Spleen (tissue), 11 donors: ENCODE measurements around the gene MAPK7. TPM values are rescaled to one million over a fixed set of nuclear protein-coding genes. Genes with fewer than 3 reads are reported as not detected.
A peak's percentile ranks its signal among the peaks of the same experiment; 100 is the strongest.

ENCODE experiments used
- DNase-seq: peaks from one replicate; pipeline ENCODE4 v3.0.0-alpha.2; 2020
- H3K27ac ChIP-seq, 8 donors: fragments of 200-600 bp; sonication (generic) in 7 of 8; 1 replicate in 4 of 8; 2 replicates in 4 of 8; pipeline versions ENCODE4 v1.5.0 to v1.8.0; 2016 to 2021; ENCODE audit warnings: inconsistent platforms in 4 of 8, mild to moderate bottlenecking in 4 of 8, moderate library complexity in 1 of 8
- H3K27me3 ChIP-seq, 7 donors: fragments of 200-600 bp; sonication (generic) in 6 of 7; replicated peaks in 1 of 7; 1 replicate in 4 of 7; 2 replicates in 3 of 7; pipeline versions ENCODE4 v1.5.0 to v1.8.0; 2016 to 2021; ENCODE audit warnings: inconsistent platforms in 3 of 7, mild to moderate bottlenecking in 1 of 7
- H3K36me3 ChIP-seq, 6 donors: fragments of 200-600 bp; sonication (generic) in 5 of 6; 1 replicate in 4 of 6; 2 replicates in 2 of 6; pipeline versions ENCODE4 v1.5.0 to v1.8.0; 2016 to 2021; ENCODE audit warnings: inconsistent platforms in 2 of 6
- H3K4me1 ChIP-seq, 6 donors: fragments of 200-600 bp; sonication (generic) in 5 of 6; 1 replicate in 3 of 6; 2 replicates in 3 of 6; pipeline versions ENCODE4 v1.5.0 to v1.8.0; 2016 to 2021; ENCODE audit warnings: inconsistent platforms in 3 of 6
- H3K4me3 ChIP-seq, 8 donors: fragments of 200-600 bp; sonication (generic) in 7 of 8; 1 replicate in 4 of 8; 2 replicates in 4 of 8; pipeline versions ENCODE4 v1.5.0 to v1.8.0; 2016 to 2021; ENCODE audit warnings: inconsistent platforms in 4 of 8, mild to moderate bottlenecking in 4 of 8, moderate library complexity in 2 of 8
- H3K9me3 ChIP-seq, 8 donors: fragments of 200-600 bp; sonication (generic) in 7 of 8; 1 replicate in 4 of 8; 2 replicates in 4 of 8; pipeline versions ENCODE4 v1.5.0 to v1.8.0; 2016 to 2021; ENCODE audit warnings: inconsistent platforms in 4 of 8
- POLR2A ChIP-seq, 3 donors: fragments of 450-650 bp; IDR thresholded peaks; one replicate each; pipeline ENCODE4 v1.5.1; 2017; ENCODE audit warnings: antibody characterized with exemption in 3 of 3, mild to moderate bottlenecking in 1 of 3
- POLR2AphosphoS5 ChIP-seq, 3 donors: sonication (generic); formaldehyde crosslinking; IDR thresholded peaks; one replicate each; pipeline ENCODE4 v1.5.1; 2017; ENCODE audit warnings: antibody characterized with exemption in 3 of 3
- WGBS, 5 donors: extraction: QIAGEN DNeasy Blood & Tissue Kit in 3 of 5; methylation state at CpG; one replicate each; pipeline versions ENCODE4 v1.1.5 to v1.1.7; 2013 to 2018; 5-methylcytosine and 5-hydroxymethylcytosine counted together
- intact Hi-C: fragments of 100-400 bp; cut with DNase I; formaldehyde crosslinking; loops from one replicate; pipeline ENCODE4 v1.15.0; 2023; ENCODE audit warnings: low total_unique reads
- polyA plus RNA-seq, 3 donors: library from polyadenylated mRNA; stranded (reverse); fragments of 200-250 nt; gene quantifications; one replicate each; pipeline ENCODE4 v1.2.1, GENCODE V29; 2013
- total RNA-seq, 7 donors: library from RNA; depleted of rRNA in 3 of 7; stranded (reverse); fragments of >200 nt in 3 of 7; fragmentation: NEBNext Ultra II Directional in 4 of 7; extraction: Animal tissue kit (Norgen Biotek cat#: 25700) in 4 of 7; gene quantifications; one replicate each; pipeline versions ENCODE4 v1.1.0 to v1.2.1, GENCODE V29; 2016 to 2021
- TF ChIP-seq, protein P1 (sequence below), 11 experiments: fragments of 200-600 bp in 7 of 11; fragments of 450-650 bp in 4 of 11; sonication (generic) in 4 of 11; IDR thresholded peaks in 8 of 11; conservative IDR thresholded peaks in 3 of 11; 1 replicate in 7 of 11; 2 replicates in 4 of 11; pipeline versions ENCODE4 v1.4.0 to v1.8.0; 2016 to 2021; ENCODE audit warnings: antibody characterized with exemption in 11 of 11, inconsistent platforms in 4 of 11, mild to moderate bottlenecking in 1 of 11
- donor health status: healthy with polysubstance abuse.
- donor health status: DM: no; HTN: no; CAD: no; lungs with moderate emphysema.
- donor health status: DM: no; HTN: no; CAD: no.
- donor health status: Bipolar disorder and iron deficiency.
- donor health status: healthy.
- donor health status: DM: no; HTN: no; CAD: no.
- donor health status: DM: yes; HTN: yes; CAD: no.

MAPK7 gene
- total and polyA plus RNA-seq, 10 donors = 5.7 to 56.2 (median 30.3) TPM

DNA sequence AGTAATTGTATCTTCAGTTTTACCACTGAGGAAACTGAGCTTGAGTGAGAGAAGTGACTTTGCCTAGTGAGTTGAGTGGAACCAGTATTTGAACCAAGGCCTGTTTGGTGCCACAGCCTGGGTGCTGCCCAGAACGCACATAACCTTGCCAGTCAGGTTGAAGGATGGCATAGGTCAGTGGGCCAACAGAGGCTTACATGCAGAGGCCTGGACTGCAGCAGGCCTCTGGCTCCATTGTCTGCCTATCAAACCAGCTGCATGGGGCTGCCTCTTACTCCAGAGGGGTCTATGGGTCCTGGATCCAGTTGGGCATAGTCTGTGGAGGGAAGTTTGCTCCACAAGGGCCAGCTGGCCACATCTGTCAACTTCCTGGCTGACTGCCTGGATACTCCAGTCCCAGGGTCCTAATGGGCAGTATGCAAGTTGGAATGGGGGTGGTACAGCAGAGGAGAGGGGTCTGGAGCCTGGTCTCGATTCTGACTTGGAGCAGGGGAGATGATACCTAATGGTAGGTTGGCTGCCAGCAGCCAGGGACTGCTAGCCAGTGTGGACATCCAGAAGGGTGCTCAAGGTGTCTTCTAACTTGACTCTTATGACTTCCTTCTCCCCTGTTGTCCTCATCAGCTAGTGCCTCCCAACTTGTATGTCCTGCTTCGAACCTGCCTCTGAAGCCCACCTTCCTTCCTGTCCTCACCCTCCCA is 21.6 kb downstream of the MAPK7 start:
- no peak overlapping the region for H3K4me3 ChIP-seq
- H3K27ac ChIP-seq = peak overlapping the region in 4 of 8 donors; percentile 80 to 84 (median 82)
- TF ChIP-seq, protein P1, sequence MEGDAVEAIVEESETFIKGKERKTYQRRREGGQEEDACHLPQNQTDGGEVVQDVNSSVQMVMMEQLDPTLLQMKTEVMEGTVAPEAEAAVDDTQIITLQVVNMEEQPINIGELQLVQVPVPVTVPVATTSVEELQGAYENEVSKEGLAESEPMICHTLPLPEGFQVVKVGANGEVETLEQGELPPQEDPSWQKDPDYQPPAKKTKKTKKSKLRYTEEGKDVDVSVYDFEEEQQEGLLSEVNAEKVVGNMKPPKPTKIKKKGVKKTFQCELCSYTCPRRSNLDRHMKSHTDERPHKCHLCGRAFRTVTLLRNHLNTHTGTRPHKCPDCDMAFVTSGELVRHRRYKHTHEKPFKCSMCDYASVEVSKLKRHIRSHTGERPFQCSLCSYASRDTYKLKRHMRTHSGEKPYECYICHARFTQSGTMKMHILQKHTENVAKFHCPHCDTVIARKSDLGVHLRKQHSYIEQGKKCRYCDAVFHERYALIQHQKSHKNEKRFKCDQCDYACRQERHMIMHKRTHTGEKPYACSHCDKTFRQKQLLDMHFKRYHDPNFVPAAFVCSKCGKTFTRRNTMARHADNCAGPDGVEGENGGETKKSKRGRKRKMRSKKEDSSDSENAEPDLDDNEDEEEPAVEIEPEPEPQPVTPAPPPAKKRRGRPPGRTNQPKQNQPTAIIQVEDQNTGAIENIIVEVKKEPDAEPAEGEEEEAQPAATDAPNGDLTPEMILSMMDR (IDR thresholded peaks at IDR 0.05 in 8 of 11, conservative IDR thresholded peaks at IDR 0.05 in 3 of 11) = no peak
- TF ChIP-seq POLR2AphosphoS5 (IDR thresholded peaks at IDR 0.05) (no peak), POLR2A (IDR thresholded peaks at IDR 0.05) (no peak)
- DNase-seq = peak; percentile 42
- intact Hi-C loops = no loop called here
- H3K27me3 ChIP-seq = no peaks in the 10 kb centered on the region
- H3K9me3 ChIP-seq = no peaks in the 10 kb centered on the region
- no peaks in the 10 kb centered on the region for H3K36me3 ChIP-seq
- 66 to 93% (median 74%) methylated on average over 3 of the region's 3 CpGs for WGBS, 5 donors
- H3K4me1 ChIP-seq = peaks cover 0 to 48% (median 37%) of the 10 kb centered on the region in 6 donors

DNA sequence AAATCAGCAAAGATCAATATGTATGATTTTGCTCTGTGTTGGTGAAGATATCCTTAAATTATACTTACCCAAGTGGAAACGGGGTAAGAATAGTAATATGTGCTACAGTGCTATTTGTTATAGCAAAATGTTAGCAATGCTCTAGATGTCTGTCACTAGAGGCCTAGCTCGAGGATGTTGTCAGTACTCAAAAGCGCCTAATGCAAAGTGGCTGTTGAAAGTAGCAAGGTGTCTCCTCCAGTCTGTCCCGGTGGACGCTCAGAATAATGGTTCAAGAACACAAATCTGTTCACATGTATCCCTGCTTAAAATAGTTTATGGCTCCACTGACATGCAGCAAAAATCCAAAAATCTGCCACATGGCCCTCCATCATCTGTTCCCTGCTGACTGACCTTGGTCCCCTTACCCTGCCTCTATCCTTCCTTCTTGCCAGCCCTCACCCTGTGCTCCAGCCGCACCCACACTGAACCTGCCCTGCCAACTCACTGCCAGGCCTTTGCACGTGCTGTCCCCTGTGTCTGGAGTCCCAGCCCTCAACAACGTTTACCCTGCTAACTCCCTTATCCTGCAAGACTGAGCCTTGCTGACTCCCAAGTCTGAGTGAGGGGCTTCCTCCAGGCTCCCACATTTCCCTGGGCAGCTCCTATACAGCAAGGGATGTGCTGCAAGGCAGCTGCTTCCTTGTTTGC is 23.2 kb downstream of the MAPK7 start:
- H3K27me3 ChIP-seq = no peaks in the 10 kb centered on the region
- peaks cover 0 to 48% (median 37%) of the 10 kb centered on the region in 6 donors for H3K4me1 ChIP-seq
- intact Hi-C loops = no loop called here
- H3K9me3 ChIP-seq = no peaks in the 10 kb centered on the region
- DNase-seq = no peak
- H3K4me3 ChIP-seq = no peak overlapping the region
- peak overlapping the region in 4 of 8 donors; percentile 8 to 82 (median 36) for H3K27ac ChIP-seq
- no peaks in the 10 kb centered on the region for H3K36me3 ChIP-seq
- TF ChIP-seq POLR2AphosphoS5 (IDR thresholded peaks at IDR 0.05) (no peak), POLR2A (IDR thresholded peaks at IDR 0.05) (no peak)
- TF ChIP-seq, protein P1 (IDR thresholded peaks at IDR 0.05 in 8 of 11, conservative IDR thresholded peaks at IDR 0.05 in 3 of 11) = no peak
- 77 to 88% (median 83%) methylated on average over 8 of the region's 8 CpGs for WGBS, 5 donors

DNA sequence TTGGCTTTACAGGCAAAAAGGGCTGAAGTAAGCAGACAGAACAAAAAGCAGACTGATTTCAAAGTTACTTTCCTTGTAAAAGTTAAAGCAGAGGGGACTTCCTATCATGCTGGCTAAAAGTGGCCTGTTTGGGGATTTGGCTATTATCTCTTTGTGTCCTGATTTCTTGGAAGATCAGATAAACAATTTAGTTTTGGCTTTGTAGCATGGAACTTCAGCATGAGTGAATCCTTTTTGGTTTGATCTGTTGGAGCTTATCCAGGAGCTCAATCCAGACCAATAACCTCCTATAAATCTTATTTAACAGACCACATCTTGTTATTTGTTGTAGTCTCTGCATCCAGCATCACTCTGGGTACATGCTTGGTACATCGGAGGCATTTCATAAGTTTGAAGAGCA is 23.9 kb downstream of the MAPK7 start:
- DNase-seq = no peak
- intact Hi-C loops = no loop called here
- TF ChIP-seq POLR2A (IDR thresholded peaks at IDR 0.05) (no peak), POLR2AphosphoS5 (IDR thresholded peaks at IDR 0.05) (no peak)
- TF ChIP-seq, protein P1 (IDR thresholded peaks at IDR 0.05 in 8 of 11, conservative IDR thresholded peaks at IDR 0.05 in 3 of 11) = no peak
- Histone ChIP-seq H3K4me1 (peaks cover 0 to 47% (median 37%) of the 10 kb centered on the region in 6 donors), H3K4me3 (no peak overlapping the region), H3K27ac (peak overlapping the region in 4 of 8 donors; percentile 8 to 82 (median 36)), H3K36me3 (no peaks in the 10 kb centered on the region), H3K9me3 (no peaks in the 10 kb centered on the region), H3K27me3 (no peaks in the 10 kb centered on the region)
- 67 to 88% (median 78%) methylated on average over 1 of the region's 1 CpG for WGBS, 5 donors

- Histone ChIP-seq H3K27ac (peak overlapping the region in 1 of 8 donors; percentile 51), H3K4me3 (no peak overlapping the region), H3K9me3 (no peaks in the 10 kb centered on the region), H3K27me3 (no peaks in the 10 kb centered on the region), H3K36me3 (no peaks in the 10 kb centered on the region), H3K4me1 (peaks cover 0 to 38% (median 30%) of the 10 kb centered on the region in 6 donors)
- TF ChIP-seq, protein P1 (IDR thresholded peaks at IDR 0.05 in 8 of 11, conservative IDR thresholded peaks at IDR 0.05 in 3 of 11) = no peak
- TF ChIP-seq POLR2AphosphoS5 (IDR thresholded peaks at IDR 0.05) (no peak), POLR2A (IDR thresholded peaks at IDR 0.05) (no peak)
- 86 to 95% (median 93%) methylated on average over 3 to 4 of the region's 4 CpGs for WGBS, 5 donors
- intact Hi-C loops = no loop called here
- no peak for DNase-seq
Measured at GRCh38 chr17:19403021-19403420, 24.7 kb downstream of the MAPK7 start.
